Muscle of back (tissue), 11 donors: ENCODE results near the gene MAP3K5. TPM values are rescaled to one million over a fixed set of nuclear protein-coding genes. Genes with fewer than 3 reads are reported as not detected.
"Not testable (repeated sequence)": the region's sequence is repeated elsewhere in the genome, so short reads cannot be mapped to it uniquely, and the experiment has no call there.

Source experiments
- DNase-seq, 3 donors: peaks; one replicate each; pipeline versions ENCODE4 v3.0.0 to v3.0.0-alpha.2; 2013
- polyA plus RNA-seq, 10 donors: library from polyadenylated mRNA; unstranded; fragments of 120-200 nt; gene quantifications; one replicate each; pipeline ENCODE4 v1.2.1, GENCODE V29; 2013; ENCODE audit not compliant: insufficient read length in 10 of 10

MAP3K5 gene
- polyA plus RNA-seq, 10 donors, result 1.9 to 4.3 (median 2.5) TPM

DNA sequence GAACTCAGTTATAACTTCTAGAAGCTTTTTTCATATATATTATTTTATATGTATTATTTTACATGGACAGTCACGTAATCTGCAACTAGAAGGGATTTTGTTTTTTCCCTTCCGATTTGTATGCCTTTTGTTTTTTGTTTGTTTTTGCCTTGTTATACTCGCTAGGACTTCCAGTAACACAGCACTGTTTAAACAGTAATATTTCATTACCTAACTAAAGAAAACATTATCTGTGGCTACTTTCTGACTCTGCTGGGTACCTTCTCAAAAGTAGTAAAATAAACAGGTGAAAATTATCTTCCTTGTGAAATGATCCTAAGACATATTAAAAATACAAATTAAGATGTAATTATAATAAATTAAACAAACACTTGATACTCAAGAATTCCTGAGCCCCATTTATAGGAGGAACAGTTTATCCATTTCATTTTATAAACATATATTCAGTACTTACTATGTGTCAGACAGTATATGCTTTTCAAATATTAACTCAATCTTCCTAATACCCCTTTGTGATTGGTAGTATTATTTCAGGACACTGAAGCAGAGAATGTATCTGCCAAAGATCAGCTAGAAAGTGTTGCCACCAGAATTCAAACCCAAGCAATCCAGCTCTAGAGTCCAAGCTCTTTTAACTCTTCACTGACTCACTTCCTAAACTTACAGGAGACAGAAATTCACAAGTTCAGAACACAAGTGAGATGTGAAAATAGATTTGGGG, 65.3 kb downstream of the MAP3K5 start:
- DNase-seq, result no peak

- no peak for DNase-seq
These were observed 67.2 kb downstream of the MAP3K5 start for GRCh38 chr6:136725124-136725523.

DNA sequence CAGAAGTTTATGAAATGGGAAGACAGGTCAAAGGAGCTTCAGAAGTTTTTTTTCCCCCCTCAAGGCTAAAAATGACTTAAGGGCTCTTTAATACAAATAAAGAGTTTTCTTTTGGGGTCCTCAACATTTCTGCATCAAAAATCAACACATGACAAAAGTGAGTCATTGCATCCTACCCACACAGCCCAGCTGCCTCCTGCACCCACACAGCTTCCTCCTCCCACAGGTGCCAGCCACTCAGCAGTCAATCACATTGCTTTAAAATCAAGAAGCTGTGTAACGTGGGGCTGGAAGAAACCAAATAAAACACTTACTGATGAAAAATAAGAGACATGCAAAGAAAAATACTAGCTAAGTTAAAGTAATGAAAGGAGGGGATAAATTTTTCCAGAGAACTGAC, 68.5 kb downstream of the MAP3K5 start:
- DNase-seq, result no peak

DNA sequence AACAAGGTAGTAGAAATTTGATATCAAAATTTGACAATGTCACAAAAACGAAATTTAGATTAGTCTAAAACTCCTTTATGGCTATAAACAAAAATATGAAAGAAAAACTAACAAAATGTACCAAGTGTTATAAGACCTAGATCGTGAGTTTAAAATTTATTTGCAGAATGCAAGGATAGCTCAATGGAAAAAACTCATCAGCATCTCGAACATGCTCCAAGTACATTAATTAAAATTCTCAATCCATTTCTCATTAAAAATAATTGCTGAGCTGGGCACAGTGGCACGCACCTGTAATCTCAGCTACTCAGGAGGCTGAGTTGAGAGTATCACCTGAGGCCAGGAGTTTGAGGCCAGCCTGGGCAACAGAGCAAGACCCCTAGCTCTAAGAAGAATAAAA, 70.8 kb downstream of the MAP3K5 start:
- DNase-seq, result no peak

DNA sequence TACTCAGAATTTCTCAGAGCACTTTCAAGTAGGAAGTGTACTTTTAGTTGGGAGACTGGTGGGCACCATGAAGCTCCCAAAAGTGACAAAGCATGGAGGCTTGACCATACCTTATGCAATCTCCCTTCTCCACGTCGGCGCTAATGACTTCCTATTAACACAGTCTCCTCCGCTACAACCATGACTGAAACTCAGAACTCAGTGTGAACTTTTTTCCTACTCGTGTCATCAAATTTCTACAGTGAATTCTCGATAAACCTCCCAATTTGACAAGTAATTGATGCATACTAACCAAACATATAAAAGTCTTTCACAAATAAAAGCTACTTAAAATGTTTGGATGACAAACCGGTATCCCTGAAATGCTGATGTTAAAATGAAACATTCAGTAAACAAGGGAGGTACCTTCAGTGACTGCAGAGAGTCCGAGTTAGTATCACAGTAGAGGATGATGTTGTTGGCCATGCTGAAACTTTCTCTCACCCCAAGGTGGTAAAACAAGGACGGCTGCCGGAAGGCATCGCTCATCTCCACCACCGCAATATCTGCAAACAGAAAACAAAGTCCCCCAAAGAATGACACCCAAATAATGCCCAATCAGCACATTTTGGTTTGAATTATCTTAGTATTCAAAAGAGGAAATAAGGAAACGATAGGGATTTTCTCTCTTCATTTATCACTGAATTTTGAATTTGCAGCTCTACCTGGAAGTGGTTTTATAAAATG, 72.1 kb downstream of the MAP3K5 start:
- no peak for DNase-seq

DNA sequence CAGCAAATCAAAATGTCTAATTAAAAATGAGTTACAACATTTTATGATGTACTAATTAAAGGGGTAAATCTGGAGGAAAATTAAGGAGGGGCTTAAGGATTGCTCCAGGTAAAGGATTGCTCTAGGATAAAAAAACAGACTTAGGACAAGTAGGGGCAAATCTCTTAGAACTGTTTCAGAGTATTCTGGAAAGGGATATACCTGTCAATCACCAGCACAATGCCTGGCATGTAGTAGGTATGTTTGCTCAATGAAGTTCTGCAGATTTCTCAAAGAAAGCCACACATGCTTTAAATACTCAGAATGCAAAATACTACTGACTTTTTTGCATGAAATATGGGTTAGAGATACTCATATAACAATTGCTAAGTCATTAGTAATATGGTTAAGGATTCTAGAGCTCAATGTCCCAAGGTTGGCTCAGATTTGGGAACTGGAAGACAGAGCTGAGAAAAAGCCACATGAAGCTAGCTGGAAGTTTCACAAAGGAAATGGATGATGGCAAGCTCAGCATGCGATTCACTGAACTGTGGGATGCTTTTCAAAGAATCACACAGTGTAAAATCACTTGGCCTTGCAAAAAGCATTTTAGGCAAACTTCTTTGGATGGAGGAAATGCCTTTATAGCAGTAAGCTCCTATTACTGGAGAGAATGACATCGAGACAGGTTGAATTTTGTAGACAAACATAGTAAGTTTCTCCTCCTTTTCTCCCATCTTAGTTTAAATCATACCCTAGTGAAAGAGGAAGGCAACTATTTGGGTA, 72.8 kb downstream of the MAP3K5 start:
- no peak for DNase-seq

DNA sequence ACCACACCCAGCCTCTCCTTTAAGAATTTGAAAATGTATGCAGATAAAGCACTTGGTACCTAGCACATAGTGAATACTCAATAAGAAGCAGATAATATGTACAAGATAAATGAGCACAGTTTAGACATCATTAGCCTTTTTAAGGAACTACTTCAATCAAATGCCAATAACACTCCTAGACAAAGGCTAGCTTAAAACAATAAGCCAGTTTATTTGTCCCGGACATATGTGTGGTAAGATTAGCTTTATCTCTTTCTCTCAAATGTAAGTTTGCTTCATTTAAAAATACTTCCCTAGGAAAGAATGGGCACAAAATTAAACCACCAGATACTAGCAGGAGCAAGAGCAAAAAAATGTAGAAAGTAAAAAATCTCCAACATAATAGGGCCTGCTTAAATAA, 73.8 kb downstream of the MAP3K5 start:
- no peak for DNase-seq

DNA sequence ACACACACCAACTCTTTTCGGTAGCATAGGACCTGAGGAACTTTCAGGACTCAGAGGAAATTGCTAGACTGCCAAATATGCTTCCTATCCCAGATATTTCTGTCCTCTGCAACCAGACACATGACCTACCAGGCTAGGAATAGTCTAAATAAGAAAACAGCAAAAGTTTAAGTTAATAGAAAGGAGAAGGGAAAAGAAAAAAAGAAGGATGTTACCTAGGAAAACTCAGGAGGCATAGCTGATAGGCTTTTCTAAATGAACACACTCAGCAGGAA, 74.6 kb downstream of the MAP3K5 start:
- no peak for DNase-seq

- peak in 2 of 3 donors; percentile 23 to 60 for DNase-seq
These were observed 75.2 kb downstream of the MAP3K5 start for GRCh38 chr6:136716917-136717715.

DNA sequence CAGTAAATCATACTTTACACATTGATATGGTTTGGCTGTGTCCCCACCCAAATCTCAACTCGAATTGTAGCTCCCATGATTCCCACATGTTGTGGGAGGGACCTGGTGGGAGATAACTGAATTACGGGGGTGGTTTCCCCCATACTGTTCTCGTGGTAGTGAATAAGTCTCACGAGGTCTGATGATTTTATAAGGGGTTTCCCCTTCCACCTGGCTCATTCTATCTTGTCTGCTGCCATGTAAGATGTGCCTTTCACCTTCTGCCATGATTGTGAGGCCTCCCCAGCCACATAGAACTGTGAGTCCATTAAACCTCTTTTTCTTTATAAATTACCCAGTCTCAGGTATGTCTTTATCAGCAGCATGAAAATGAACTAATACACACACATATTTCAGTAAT, 79.6 kb downstream of the MAP3K5 start:
- not testable (repeated sequence) for DNase-seq

DNA sequence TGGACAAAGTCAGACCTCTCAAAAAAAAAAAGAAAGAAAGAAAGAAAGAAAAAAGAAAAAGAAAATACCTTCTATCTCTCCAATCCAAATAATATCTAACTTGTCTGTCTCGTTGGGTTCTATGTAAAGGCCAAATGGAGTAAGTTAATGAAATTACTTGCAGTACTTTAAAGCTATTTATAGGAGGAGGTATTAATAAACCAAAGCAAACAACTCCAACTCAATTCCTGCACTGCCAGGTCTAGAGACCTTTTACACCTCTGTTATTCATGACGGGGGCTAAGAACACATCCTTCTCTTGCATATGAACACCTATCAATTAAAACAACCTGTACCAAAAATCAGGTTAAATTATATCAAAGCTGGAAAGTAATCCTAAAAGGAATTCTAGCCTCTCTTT, 80.6 kb downstream of the MAP3K5 start:
- no peak for DNase-seq

DNA sequence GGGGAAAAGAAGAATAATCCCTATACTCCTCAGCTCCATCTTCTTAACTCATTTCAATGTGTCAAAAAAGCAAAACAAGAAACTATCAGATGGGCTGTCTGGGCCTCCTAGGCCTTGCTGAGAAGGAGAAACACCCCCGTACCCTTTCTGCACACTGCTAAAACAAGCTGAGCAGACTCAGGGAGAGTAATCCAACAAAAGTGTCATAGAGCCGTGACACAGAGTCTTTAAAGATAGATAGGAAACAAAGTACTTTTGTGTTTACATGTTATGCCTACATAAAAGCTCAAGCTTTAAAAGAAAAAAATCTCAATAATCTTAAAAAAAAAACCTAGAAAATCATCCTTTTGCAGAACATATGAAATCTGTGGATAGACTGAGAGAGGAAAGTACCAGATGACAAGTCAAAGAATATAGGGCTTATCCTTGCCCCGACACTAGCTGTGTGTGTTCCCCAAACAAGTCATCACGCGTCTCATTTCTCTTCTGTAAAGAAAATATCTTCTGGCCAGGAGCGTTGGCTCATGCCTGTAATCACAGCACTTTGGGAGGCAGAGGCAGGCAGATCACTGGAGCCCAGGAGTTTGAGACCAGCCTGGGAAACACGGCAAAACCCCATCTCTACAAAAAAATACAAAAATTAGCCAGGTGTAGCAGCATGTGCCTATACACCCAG, 81.3 kb downstream of the MAP3K5 start:
- DNase-seq, result no peak

DNA sequence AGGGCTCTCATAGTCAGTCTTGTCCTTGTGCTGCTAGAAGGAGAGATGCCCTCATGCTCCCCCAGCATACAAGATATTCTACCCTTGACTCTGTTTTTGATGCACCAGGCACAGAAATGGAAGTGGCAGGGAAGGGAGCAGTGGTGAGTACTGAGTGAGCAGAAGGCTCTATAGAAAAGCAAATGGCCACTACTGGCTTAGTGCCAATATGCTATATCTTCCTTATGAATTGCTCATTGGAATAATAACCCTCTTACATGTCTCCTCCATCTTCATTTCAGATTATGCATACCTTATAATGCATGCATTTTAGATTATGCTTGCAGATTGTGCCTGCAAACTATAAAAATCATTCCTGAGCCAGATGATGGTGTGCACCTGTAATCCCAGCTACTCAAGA, 82.8 kb downstream of the MAP3K5 start:
- no peak for DNase-seq

GRCh38 chr6:136706430-136706829, 85.8 kb downstream of the MAP3K5 start:
- DNase-seq, result no peak

GRCh38 chr6:136703331-136703865, 88.9 kb downstream of the MAP3K5 start:
- DNase-seq, result no peak

- DNase-seq, result no peak
These were observed 91.2 kb downstream of the MAP3K5 start for GRCh38 chr6:136701045-136701444.

DNA sequence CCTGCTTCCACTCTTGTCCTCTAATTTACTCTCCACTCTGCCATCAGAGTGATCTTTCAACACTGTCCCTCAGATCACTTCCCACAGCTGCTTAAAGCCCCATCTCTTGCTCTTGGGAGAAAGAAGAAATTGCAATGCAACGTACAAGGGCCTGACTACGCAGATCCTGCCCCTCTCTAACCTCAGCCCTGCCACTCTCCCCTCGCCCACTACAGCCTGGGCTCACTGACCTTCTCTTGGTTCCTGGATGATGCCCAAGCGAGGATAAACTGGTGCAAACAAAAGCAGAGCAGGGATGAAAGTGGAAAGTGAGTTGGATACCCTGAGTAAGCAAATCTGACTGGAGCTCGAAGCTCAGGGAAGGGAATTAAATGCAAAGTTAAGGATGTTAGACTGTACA, 92.9 kb downstream of the MAP3K5 start:
- no peak for DNase-seq

DNA sequence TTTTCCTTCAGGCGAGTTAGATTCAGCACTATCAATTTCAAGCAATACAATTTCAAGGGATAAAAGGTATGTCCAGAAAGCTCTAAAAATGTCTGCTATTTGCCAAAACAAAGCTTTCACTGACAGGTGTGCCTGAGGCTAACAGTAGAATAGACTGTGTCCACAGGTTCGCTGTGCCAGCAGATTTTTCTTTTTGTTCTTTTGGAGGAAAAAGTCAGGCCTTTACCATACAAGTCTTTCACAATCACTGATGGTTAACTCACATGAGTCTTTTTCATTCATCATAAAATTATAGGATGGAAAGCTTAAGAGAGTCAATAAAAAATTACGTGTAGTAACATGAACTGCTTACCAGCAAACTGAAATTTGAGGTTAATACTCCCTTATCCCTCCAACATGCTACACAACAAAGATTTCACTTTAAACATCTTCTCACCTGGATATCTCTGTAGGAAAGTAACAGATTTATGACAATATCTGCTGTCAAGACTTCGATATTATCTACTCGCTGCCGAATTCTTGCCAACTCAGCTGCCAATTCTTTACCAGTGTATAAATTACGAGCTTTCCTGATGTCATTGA, 95.4 kb downstream of the MAP3K5 start:
- no peak for DNase-seq

- DNase-seq, result no peak
These were observed 96.0 kb downstream of the MAP3K5 start for GRCh38 chr6:136696238-136696637.

- no peak for DNase-seq
These were observed 96.9 kb downstream of the MAP3K5 start for GRCh38 chr6:136695412-136695811.

DNA sequence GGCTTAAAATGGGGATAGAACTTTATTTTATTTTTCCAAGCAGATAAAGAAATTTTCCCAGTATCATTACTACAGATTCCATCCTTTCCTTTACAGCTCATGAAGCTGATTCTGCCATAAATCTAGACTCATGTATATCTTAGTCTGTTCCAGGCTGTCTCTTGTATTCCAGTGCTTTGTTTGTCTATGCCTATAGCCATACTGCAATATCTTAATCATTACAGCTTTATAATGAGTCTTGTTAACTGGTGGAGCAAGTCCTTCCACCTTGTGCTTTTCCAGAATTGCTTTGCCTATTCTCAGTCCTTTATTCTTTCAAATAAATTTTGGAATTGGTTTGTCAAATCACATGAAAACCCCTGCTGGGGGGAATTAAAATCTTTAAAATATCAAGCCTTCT, 99.2 kb downstream of the MAP3K5 start:
- DNase-seq, result no peak
